Measurements from ENCODE around the gene ITGBL1. TPM values are rescaled to one million over a fixed set of nuclear protein-coding genes. Genes with fewer than 3 reads are reported as not detected.

The ITGBL1 gene
- total and polyA plus RNA-seq, 2 experiments from 2014 or later, result 0.29 TPM; not detected in 1

DNA sequence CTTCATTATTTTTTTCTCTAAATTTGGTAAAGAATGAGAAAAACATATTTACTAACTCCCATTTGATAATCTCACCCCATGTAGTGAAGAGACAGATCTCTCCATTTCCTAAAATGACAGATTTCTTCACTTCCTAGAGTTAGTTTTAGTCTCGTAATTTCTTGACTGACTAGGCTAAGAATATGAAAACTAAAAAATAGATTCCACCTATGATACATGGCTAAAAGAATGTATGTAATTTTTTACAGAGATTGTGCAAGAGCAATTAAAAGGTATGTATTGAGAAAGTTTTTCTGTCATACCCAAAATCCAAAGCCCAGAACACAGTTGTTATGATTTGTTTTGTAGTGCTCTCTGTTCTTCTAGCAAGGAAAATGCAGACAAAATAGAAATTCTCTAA lies 45.7 kb upstream of the ITGBL1 start:
- H3K36me3 Mint-ChIP-seq (ENCODE audit: low read depth), result no peaks in the 10 kb centered on the region
- Histone ChIP-seq H2AFZ (no peak overlapping the region), H3F3A (replicated peaks; ENCODE audit: low read depth) (no peaks in the 10 kb centered on the region), H3K27ac (ENCODE audit: low read depth) (no peak overlapping the region), H3K27me3 (ENCODE audit: insufficient read depth) (no peaks in the 10 kb centered on the region), H3K4me1 (ENCODE audit: insufficient read depth) (peaks cover 14% of the 10 kb centered on the region), H3K4me2 (no peak overlapping the region), H3K9me2 (ENCODE audit: insufficient read depth) (no peaks in the 10 kb centered on the region), H3K4me3 (no peak overlapping the region), H3K79me2 (replicated peaks; ENCODE audit: insufficient read depth) (no peaks in the 10 kb centered on the region), H4K20me1 (replicated peaks; ENCODE audit: insufficient read depth) (no peaks in the 10 kb centered on the region), H3K36me3 (ENCODE audit: insufficient read depth) (no peaks in the 10 kb centered on the region)
- H3K4me3 Mint-ChIP-seq, result no peak overlapping the region
- peaks cover 16% of the 10 kb centered on the region for H3K4me1 Mint-ChIP-seq
- ATAC-seq (no peak), DNase-seq (ENCODE audit: low spot score) (no peak)
- H3K9me3 Mint-ChIP-seq, result no peaks in the 10 kb centered on the region
- TF ChIP-seq ZNF114 (CRISPR knock-in tag; IDR thresholded peaks at IDR 0.05) (no peak), EZH2phosphoT487 (IDR thresholded peaks at IDR 0.05; ENCODE audit: unreplicated experiment) (no peak), CREB1 (CRISPR knock-in tag; IDR thresholded peaks at IDR 0.05; ENCODE audit: low read depth) (no peak), STAT1 (IDR thresholded peaks at IDR 0.05; ENCODE audit: unreplicated experiment) (no peak), EZH2 (IDR thresholded peaks at IDR 0.05; ENCODE audit: low read depth, unreplicated experiment) (no peak)
- TF ChIP-seq, protein P1, sequence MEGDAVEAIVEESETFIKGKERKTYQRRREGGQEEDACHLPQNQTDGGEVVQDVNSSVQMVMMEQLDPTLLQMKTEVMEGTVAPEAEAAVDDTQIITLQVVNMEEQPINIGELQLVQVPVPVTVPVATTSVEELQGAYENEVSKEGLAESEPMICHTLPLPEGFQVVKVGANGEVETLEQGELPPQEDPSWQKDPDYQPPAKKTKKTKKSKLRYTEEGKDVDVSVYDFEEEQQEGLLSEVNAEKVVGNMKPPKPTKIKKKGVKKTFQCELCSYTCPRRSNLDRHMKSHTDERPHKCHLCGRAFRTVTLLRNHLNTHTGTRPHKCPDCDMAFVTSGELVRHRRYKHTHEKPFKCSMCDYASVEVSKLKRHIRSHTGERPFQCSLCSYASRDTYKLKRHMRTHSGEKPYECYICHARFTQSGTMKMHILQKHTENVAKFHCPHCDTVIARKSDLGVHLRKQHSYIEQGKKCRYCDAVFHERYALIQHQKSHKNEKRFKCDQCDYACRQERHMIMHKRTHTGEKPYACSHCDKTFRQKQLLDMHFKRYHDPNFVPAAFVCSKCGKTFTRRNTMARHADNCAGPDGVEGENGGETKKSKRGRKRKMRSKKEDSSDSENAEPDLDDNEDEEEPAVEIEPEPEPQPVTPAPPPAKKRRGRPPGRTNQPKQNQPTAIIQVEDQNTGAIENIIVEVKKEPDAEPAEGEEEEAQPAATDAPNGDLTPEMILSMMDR (conservative IDR thresholded peaks at IDR 0.05; ENCODE audit: low read depth in 2 of 2), result no peak
- TF ChIP-seq, protein P2, sequence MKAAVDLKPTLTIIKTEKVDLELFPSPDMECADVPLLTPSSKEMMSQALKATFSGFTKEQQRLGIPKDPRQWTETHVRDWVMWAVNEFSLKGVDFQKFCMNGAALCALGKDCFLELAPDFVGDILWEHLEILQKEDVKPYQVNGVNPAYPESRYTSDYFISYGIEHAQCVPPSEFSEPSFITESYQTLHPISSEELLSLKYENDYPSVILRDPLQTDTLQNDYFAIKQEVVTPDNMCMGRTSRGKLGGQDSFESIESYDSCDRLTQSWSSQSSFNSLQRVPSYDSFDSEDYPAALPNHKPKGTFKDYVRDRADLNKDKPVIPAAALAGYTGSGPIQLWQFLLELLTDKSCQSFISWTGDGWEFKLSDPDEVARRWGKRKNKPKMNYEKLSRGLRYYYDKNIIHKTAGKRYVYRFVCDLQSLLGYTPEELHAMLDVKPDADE (IDR thresholded peaks at IDR 0.05), result no peak
- no peak overlapping the region for H3K27ac Mint-ChIP-seq
- H3K27me3 Mint-ChIP-seq (ENCODE audit: insufficient read depth, low read depth, poor library complexity), result no peaks in the 10 kb centered on the region

DNA sequence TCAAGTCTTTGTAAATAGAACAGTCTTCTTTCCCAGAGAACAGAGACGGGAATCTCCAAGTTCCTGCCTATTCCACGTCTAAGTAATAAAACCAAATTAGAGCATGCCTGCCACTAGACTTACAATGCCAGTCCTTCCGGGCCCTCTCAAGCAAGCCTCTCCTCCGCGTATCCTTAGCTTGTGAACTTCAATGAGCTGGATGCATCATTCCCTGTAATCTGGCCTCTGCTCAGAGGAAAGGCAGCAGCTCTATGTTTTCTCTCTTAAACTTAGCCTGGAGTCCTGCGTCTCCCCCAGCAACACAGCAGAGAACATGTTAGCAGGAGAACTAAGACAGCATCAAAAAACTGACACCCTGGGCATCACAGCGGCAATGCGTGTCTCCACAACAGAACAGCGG lies 44.3 kb upstream of the ITGBL1 start:
- Histone ChIP-seq H3K79me2 (replicated peaks; ENCODE audit: insufficient read depth) (no peaks in the 10 kb centered on the region), H4K20me1 (replicated peaks; ENCODE audit: insufficient read depth) (no peaks in the 10 kb centered on the region), H3F3A (replicated peaks; ENCODE audit: low read depth) (no peaks in the 10 kb centered on the region), H3K27me3 (ENCODE audit: insufficient read depth) (no peaks in the 10 kb centered on the region), H3K9me2 (ENCODE audit: insufficient read depth) (no peaks in the 10 kb centered on the region), H3K4me2 (no peak overlapping the region), H3K4me1 (ENCODE audit: insufficient read depth) (peaks cover 14% of the 10 kb centered on the region), H3K27ac (ENCODE audit: low read depth) (no peak overlapping the region), H3K4me3 (no peak overlapping the region), H2AFZ (peak overlapping the region; percentile 56; the same call in 1 of the 2 replicates), H3K36me3 (ENCODE audit: insufficient read depth) (no peaks in the 10 kb centered on the region)
- Mint-ChIP-seq H3K36me3 (ENCODE audit: low read depth) (no peaks in the 10 kb centered on the region), H3K4me1 (peaks cover 12% of the 10 kb centered on the region), H3K4me3 (no peak overlapping the region), H3K27ac (no peak overlapping the region), H3K27me3 (ENCODE audit: insufficient read depth, low read depth, poor library complexity) (no peaks in the 10 kb centered on the region), H3K9me3 (no peaks in the 10 kb centered on the region)
- ATAC-seq (no peak), DNase-seq (ENCODE audit: low spot score) (no peak)
- TF ChIP-seq, protein P1 (conservative IDR thresholded peaks at IDR 0.05; ENCODE audit: low read depth in 2 of 2), result no peak
- TF ChIP-seq, protein P2 (IDR thresholded peaks at IDR 0.05), result no peak

Measured in GM23338 (cell line).